IMR-90 (cell line): ENCODE data around the gene MATN3. TPM values are rescaled to one million over a fixed set of nuclear protein-coding genes. Genes with fewer than 3 reads are reported as not detected.

Experiments used
- ATAC-seq: fragments of 200-7000 bp; cut with Tn5 transposase; 2 replicates; pipeline ENCODE4 v1.9.1; 2020; ENCODE audit warnings: low read depth, mild to moderate bottlenecking, moderate library complexity
- BruUV-seq: library from RNA; stranded (reverse); fragments of 400-500 nt; replicated peaks from 2 replicates; lab custom pipeline; 2021; lab: Mats Ljungman, UMichigan
- CTCF ChIA-PET: fragments of 300-600 bp; formaldehyde crosslinking; extraction: SDS; loops from one replicate; lab custom pipeline; 2021; ENCODE audit warnings: antibody characterized with exemption; lab: Yijun Ruan, JAX
- POLR2A ChIA-PET: fragments of 300-600 bp; sonication (Branson Sonifier 250); formaldehyde crosslinking; loops from one replicate; lab custom pipeline; 2022; ENCODE audit warnings: antibody characterized with exemption; ENCODE audit not compliant: unreplicated experiment; lab: Charles Lee
- DNase-seq: peaks from one replicate; pipeline ENCODE4 v3.0.0; 2013
- H2AFZ ChIP-seq: replicated peaks from 2 replicates; pipeline ENCODE3; 2013; ENCODE audit warnings: low read length, mild to moderate bottlenecking; ENCODE audit not compliant: poor library complexity
- H2AK5ac ChIP-seq: 2 replicates; pipeline ENCODE4 v1.6.1; 2013; ENCODE audit warnings: low read depth, low read length, inconsistent platforms
- H2AK9ac ChIP-seq: replicated peaks from 2 replicates; pipeline ENCODE3; 2013; ENCODE audit warnings: mild to moderate bottlenecking, low read depth, low read length, moderate library complexity; ENCODE audit not compliant: poor library complexity
- H2BK120ac ChIP-seq: 2 replicates; pipeline ENCODE4 v1.6.1; 2013; ENCODE audit warnings: low read depth, low read length, inconsistent platforms
- H2BK15ac ChIP-seq: 3 replicates; pipeline ENCODE4 v1.6.1; 2013; ENCODE audit warnings: low read depth, low read length, inconsistent platforms
- H2BK20ac ChIP-seq: 2 replicates; pipeline ENCODE4 v1.6.1; 2013; ENCODE audit warnings: low read depth, mild to moderate bottlenecking, inconsistent platforms, low read length, moderate library complexity
- H2BK5ac ChIP-seq: 2 replicates; pipeline ENCODE4 v1.6.1; 2013; ENCODE audit warnings: mild to moderate bottlenecking, low read depth, low read length, inconsistent platforms; ENCODE audit not compliant: poor library complexity, severe bottlenecking
- H3K14ac ChIP-seq: replicated peaks from 2 replicates; pipeline ENCODE4 v1.6.1; 2013; ENCODE audit warnings: low read depth, low read length, inconsistent platforms
- H3K18ac ChIP-seq: 2 replicates; pipeline ENCODE4 v1.6.1; 2013; ENCODE audit warnings: low read depth, low read length, control low read depth
- H3K23ac ChIP-seq: 2 replicates; pipeline ENCODE4 v1.6.1; 2013; ENCODE audit warnings: low read depth, low read length, inconsistent platforms
- H3K27ac ChIP-seq: 2 replicates; pipeline ENCODE4 v1.5.1; 2013; ENCODE audit warnings: mild to moderate bottlenecking, control low read depth, low read length; ENCODE audit not compliant: insufficient read depth
- H3K27me3 ChIP-seq: 2 replicates; pipeline ENCODE4 v1.6.1; 2013; ENCODE audit warnings: low read length; ENCODE audit not compliant: control insufficient read depth, insufficient read depth
- H3K36me3 ChIP-seq: 2 replicates; pipeline ENCODE4 v1.6.1; 2013; ENCODE audit warnings: low read length, mixed read lengths; ENCODE audit not compliant: control insufficient read depth, insufficient read depth
- H3K4ac ChIP-seq: 2 replicates; pipeline ENCODE4 v1.6.1; 2013; ENCODE audit warnings: low read depth, low read length, inconsistent platforms
- H3K4me1 ChIP-seq: 2 replicates; pipeline ENCODE4 v1.6.1; 2013; ENCODE audit warnings: low read length, mixed read lengths; ENCODE audit not compliant: control insufficient read depth, insufficient read depth
- H3K4me2 ChIP-seq: 2 replicates; pipeline ENCODE4 v1.6.1; 2013; ENCODE audit warnings: low read depth, mild to moderate bottlenecking, control low read depth, low read length, moderate library complexity
- H3K4me3 ChIP-seq: 2 replicates; pipeline ENCODE4 v1.5.1; 2013; ENCODE audit warnings: low read depth, mild to moderate bottlenecking, control low read depth, low read length, moderate library complexity; ENCODE audit not compliant: insufficient read depth
- H3K56ac ChIP-seq: 2 replicates; pipeline ENCODE4 v1.6.1; 2013; ENCODE audit warnings: low read length, inconsistent platforms; ENCODE audit not compliant: insufficient read depth; ENCODE audit errors: extremely low read depth
- H3K79me1 ChIP-seq, 2 experiments: 2 replicates each; pipeline ENCODE4 v1.6.1; 2013; ENCODE audit warnings: low read length in 2 of 2, inconsistent platforms in 1 of 2, low read depth in 1 of 2
- H3K9ac ChIP-seq: 2 replicates; pipeline ENCODE4 v1.6.1; 2013; ENCODE audit warnings: low read depth, low read length, control low read depth
- H3K9me1 ChIP-seq: 2 replicates; pipeline ENCODE4 v1.6.1; 2013; ENCODE audit warnings: low read length, inconsistent platforms; ENCODE audit not compliant: insufficient read depth
- H3K9me3 ChIP-seq: 2 replicates; pipeline ENCODE4 v1.6.1; 2013; ENCODE audit warnings: low read length; ENCODE audit not compliant: control insufficient read depth, insufficient read depth
- H4K20me1 ChIP-seq: 2 replicates; pipeline ENCODE4 v1.6.1; 2013; ENCODE audit warnings: low read length, inconsistent platforms; ENCODE audit not compliant: insufficient read depth
- H4K5ac ChIP-seq: 2 replicates; pipeline ENCODE4 v1.6.1; 2013; ENCODE audit warnings: mild to moderate bottlenecking, low read depth, low read length, control low read depth
- H4K8ac ChIP-seq, 2 experiments: 2 replicates each; pipeline ENCODE4 v1.6.1; 2013; ENCODE audit warnings: low read depth in 2 of 2, low read length in 2 of 2, control low read depth in 1 of 2, inconsistent platforms in 1 of 2
- H4K91ac ChIP-seq: 2 replicates; pipeline ENCODE4 v1.6.1; 2013; ENCODE audit warnings: low read depth, low read length, inconsistent platforms; ENCODE audit not compliant: insufficient read depth
- BHLHE40 ChIP-seq: fragments of 150-350 bp; IDR thresholded peaks from 2 replicates; pipeline ENCODE4 v1.6.1; 2016; ENCODE audit warnings: mild to moderate bottlenecking, low read depth, low read length
- CEBPB ChIP-seq: IDR thresholded peaks from 2 replicates; pipeline ENCODE4 v1.6.1; 2012; ENCODE audit warnings: low read depth, low read length, improper control_type of control experiment
- CHD1 ChIP-seq: IDR thresholded peaks from 2 replicates; pipeline ENCODE4 v1.6.1; 2012; ENCODE audit warnings: low read depth, low read length, improper control_type of control experiment
- FOS ChIP-seq: fragments of 150-350 bp; IDR thresholded peaks from 2 replicates; pipeline ENCODE4 v1.6.1; 2016; ENCODE audit warnings: low read depth, low read length
- MAFK ChIP-seq: IDR thresholded peaks from 2 replicates; pipeline ENCODE4 v1.6.1; 2012; ENCODE audit warnings: low read depth, low read length, improper control_type of control experiment
- MXI1 ChIP-seq: IDR thresholded peaks from 2 replicates; pipeline ENCODE4 v1.6.1; 2012; ENCODE audit warnings: low read depth, mild to moderate bottlenecking, low read length, moderate library complexity, borderline replicate concordance
- NFE2L2 ChIP-seq: fragments of 150-350 bp; IDR thresholded peaks from 2 replicates; pipeline ENCODE4 v1.6.1; 2016; ENCODE audit warnings: low read depth, mild to moderate bottlenecking, low read length
- POLR2A ChIP-seq: IDR thresholded peaks from 2 replicates; pipeline ENCODE4 v1.6.1; 2012; ENCODE audit warnings: mild to moderate bottlenecking, low read depth, low read length
- RAD21 ChIP-seq: IDR thresholded peaks from 2 replicates; pipeline ENCODE4 v1.6.1; 2012; ENCODE audit warnings: low read length, improper control_type of control experiment
- RCOR1 ChIP-seq: IDR thresholded peaks from 2 replicates; pipeline ENCODE4 v1.6.1; 2012; ENCODE audit warnings: mild to moderate bottlenecking, low read length, improper control_type of control experiment; ENCODE audit not compliant: insufficient replicate concordance
- RFX5 ChIP-seq: IDR thresholded peaks from 2 replicates; pipeline ENCODE4 v1.8.0; 2012; ENCODE audit warnings: low read depth, mild to moderate bottlenecking, low read length, moderate library complexity
- SMC3 ChIP-seq: fragments of 150-350 bp; IDR thresholded peaks from 2 replicates; pipeline ENCODE4 v1.6.1; 2016; ENCODE audit warnings: low read depth, mild to moderate bottlenecking, antibody characterized with exemption, low read length, moderate library complexity
- WGBS, 2 experiments: methylation state at CpG; one replicate each; pipeline versions ENCODE4 v1.1.5 to v1.1.7; 2013; ENCODE audit warnings: missing lambda C conversion rate in 2 of 2; ENCODE audit not compliant: insufficient read length in 1 of 2; ENCODE audit errors: extremely low coverage in 2 of 2; 5-methylcytosine and 5-hydroxymethylcytosine counted together
- dilution Hi-C: fragments of 300-500 bp; cut with HindIII; formaldehyde crosslinking; loops from one replicate; pipeline ENCODE4 v1.14.3; 2018; ENCODE audit warnings: low sequenced_read_pairs; ENCODE audit not compliant: unreplicated experiment
- in situ Hi-C: fragments of 300-500 bp; cut with MboI; formaldehyde crosslinking; loops from 3 replicates; pipeline ENCODE4 v1.14.3; 2019; ENCODE audit warnings: low sequenced_read_pairs, inconsistent platforms, mixed read lengths
- intact Hi-C: fragments of 100-400 bp; cut with micrococcal nuclease; formaldehyde crosslinking; loops from 2 replicates; pipeline ENCODE4 v1.10.0; 2022
- polyA plus RNA-seq, 3 experiments: library from polyadenylated mRNA; depleted of rRNA; stranded (reverse); fragments of >200 nt; gene quantifications; 2 replicates each; pipeline ENCODE4 v1.2.3, GENCODE V29; 2012; ENCODE audit warnings: low replicate concordance in 1 of 3
- total RNA-seq: library from RNA; depleted of rRNA; stranded (reverse); fragments of >200 nt; gene quantifications from 2 replicates; pipeline ENCODE4 v1.2.3, GENCODE V29; 2012
- TF ChIP-seq, protein P1 (sequence below): fragments of 150-350 bp; IDR thresholded peaks from 2 replicates; pipeline ENCODE4 v1.6.1; 2016; ENCODE audit warnings: low read depth, mild to moderate bottlenecking, low read length, moderate library complexity, borderline replicate concordance
- TF ChIP-seq, protein P2 (sequence below): fragments of 150-350 bp; IDR thresholded peaks from 2 replicates; pipeline ENCODE4 v1.6.1; 2017; ENCODE audit warnings: mild to moderate bottlenecking, antibody characterized with exemption, low read length, low read depth
- TF ChIP-seq, protein P3 (sequence below): conservative IDR thresholded peaks from 2 replicates; pipeline ENCODE4 v1.5.1; 2012; ENCODE audit warnings: mild to moderate bottlenecking, low read depth, low read length, improper control_type of control experiment

Gene MATN3
- total and polyA plus RNA-seq, 2 of the 4 experiments (the other 2 are of a cell fraction): 0.90 to 3.0 TPM

DNA sequence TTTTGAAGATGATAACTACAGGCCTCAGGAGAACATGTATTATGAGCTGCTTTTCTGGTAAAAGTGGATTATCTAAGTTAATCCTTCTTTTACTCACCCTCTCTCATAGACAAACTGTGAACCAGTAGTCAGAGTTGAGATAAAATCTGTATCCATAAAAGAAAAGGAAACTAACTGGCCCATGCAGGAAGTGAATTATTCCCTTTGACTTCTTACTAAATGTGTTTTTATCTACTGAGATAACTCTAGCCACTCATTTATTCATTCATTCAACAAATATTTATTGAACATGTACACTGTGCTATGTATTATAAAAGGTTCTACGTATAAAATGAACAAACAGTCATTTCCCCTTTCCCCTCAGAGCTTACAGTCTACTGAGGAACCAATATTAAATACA, 32.5 kb downstream of the MATN3 start:
- Histone ChIP-seq H3K14ac (no peak overlapping the region), H2AK9ac (no peak overlapping the region), H3K9me1 (no peaks in the 10 kb centered on the region), H4K91ac (no peak overlapping the region), H3K79me1 (peaks cover 3 to 9% of the 10 kb centered on the region in 2 experiments; a peak in 2 of 4 replicates), H2BK20ac (no peak overlapping the region), H2BK15ac (no peak overlapping the region), H3K4me2 (no peak overlapping the region), H2BK5ac (no peak overlapping the region), H4K5ac (no peak overlapping the region), H3K9me3 (no peaks in the 10 kb centered on the region), H4K8ac (no peak overlapping the region), H3K4me1 (no peaks in the 10 kb centered on the region), H2AFZ (no peak overlapping the region), H3K4ac (no peak overlapping the region), H3K27ac (no peak overlapping the region), H4K20me1 (no peaks in the 10 kb centered on the region), H3K27me3 (no peaks in the 10 kb centered on the region), H3K56ac (no peak overlapping the region; the same call in 1 of the 2 replicates), H3K4me3 (no peak overlapping the region), H3K18ac (no peak overlapping the region), H2AK5ac (no peak overlapping the region), H3K23ac (no peak overlapping the region), H3K36me3 (peaks cover 10% of the 10 kb centered on the region), H3K9ac (no peak overlapping the region), H2BK120ac (no peak overlapping the region)
- WGBS, 2 experiments: no CpG with 5 or more reads among the region's 1 CpG
- intact Hi-C loops (no loop called here), dilution Hi-C loops (no loop called here), in situ Hi-C loops (no loop called here)
- POLR2A ChIA-PET: no interaction called here
- TF ChIP-seq, protein P1, sequence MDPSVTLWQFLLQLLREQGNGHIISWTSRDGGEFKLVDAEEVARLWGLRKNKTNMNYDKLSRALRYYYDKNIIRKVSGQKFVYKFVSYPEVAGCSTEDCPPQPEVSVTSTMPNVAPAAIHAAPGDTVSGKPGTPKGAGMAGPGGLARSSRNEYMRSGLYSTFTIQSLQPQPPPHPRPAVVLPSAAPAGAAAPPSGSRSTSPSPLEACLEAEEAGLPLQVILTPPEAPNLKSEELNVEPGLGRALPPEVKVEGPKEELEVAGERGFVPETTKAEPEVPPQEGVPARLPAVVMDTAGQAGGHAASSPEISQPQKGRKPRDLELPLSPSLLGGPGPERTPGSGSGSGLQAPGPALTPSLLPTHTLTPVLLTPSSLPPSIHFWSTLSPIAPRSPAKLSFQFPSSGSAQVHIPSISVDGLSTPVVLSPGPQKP: no peak
- no peak for TF ChIP-seq RCOR1
- no peak for TF ChIP-seq MXI1
- no peak for TF ChIP-seq NFE2L2
- no peak for TF ChIP-seq CHD1
- TF ChIP-seq, protein P2, sequence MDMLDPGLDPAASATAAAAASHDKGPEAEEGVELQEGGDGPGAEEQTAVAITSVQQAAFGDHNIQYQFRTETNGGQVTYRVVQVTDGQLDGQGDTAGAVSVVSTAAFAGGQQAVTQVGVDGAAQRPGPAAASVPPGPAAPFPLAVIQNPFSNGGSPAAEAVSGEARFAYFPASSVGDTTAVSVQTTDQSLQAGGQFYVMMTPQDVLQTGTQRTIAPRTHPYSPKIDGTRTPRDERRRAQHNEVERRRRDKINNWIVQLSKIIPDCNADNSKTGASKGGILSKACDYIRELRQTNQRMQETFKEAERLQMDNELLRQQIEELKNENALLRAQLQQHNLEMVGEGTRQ: no peak
- TF ChIP-seq BHLHE40: no peak
- no peak for TF ChIP-seq SMC3
- TF ChIP-seq RFX5: no peak
- TF ChIP-seq FOS: no peak
- no peak for TF ChIP-seq POLR2A
- no peak for TF ChIP-seq CEBPB
- TF ChIP-seq RAD21: no peak
- TF ChIP-seq, protein P3, sequence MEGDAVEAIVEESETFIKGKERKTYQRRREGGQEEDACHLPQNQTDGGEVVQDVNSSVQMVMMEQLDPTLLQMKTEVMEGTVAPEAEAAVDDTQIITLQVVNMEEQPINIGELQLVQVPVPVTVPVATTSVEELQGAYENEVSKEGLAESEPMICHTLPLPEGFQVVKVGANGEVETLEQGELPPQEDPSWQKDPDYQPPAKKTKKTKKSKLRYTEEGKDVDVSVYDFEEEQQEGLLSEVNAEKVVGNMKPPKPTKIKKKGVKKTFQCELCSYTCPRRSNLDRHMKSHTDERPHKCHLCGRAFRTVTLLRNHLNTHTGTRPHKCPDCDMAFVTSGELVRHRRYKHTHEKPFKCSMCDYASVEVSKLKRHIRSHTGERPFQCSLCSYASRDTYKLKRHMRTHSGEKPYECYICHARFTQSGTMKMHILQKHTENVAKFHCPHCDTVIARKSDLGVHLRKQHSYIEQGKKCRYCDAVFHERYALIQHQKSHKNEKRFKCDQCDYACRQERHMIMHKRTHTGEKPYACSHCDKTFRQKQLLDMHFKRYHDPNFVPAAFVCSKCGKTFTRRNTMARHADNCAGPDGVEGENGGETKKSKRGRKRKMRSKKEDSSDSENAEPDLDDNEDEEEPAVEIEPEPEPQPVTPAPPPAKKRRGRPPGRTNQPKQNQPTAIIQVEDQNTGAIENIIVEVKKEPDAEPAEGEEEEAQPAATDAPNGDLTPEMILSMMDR: no peak
- no peak for TF ChIP-seq MAFK
- CTCF ChIA-PET: no interaction called here
- BruUV-seq: no TSS peak
- ATAC-seq: no peak
- no peak for DNase-seq
